GM23248 (cell line): Measurements from ENCODE around the gene INTS4. TPM values are rescaled to one million over a fixed set of nuclear protein-coding genes. Genes with fewer than 3 reads are reported as not detected.

Experiments used
- DNase-seq: peaks from one replicate; pipeline ENCODE4 v3.0.0-alpha.2; 2015
- H2AFZ ChIP-seq: fragments of 200-600 bp; sonication (generic); 2 replicates; pipeline ENCODE4 v1.6.1; 2016; ENCODE audit warnings: antibody characterized with exemption
- H3F3A ChIP-seq: fragments of 200-600 bp; sonication (generic); 2 replicates; pipeline ENCODE4 v1.6.1; 2016; ENCODE audit warnings: mild to moderate bottlenecking, antibody characterized with exemption, mixed run types; ENCODE audit not compliant: insufficient read depth
- H3K27ac ChIP-seq: fragments of 200-600 bp; sonication (generic); 2 replicates; pipeline ENCODE4 v1.5.1; 2016; ENCODE audit warnings: mild to moderate bottlenecking
- H3K27me3 ChIP-seq: fragments of 200-600 bp; sonication (generic); replicated peaks from 2 replicates; pipeline ENCODE4 v1.6.1; 2016; ENCODE audit warnings: mild to moderate bottlenecking; ENCODE audit not compliant: insufficient read depth
- H3K36me3 ChIP-seq: fragments of 200-600 bp; sonication (generic); 2 replicates; pipeline ENCODE4 v1.6.1; 2016; ENCODE audit warnings: low read depth, mild to moderate bottlenecking
- H3K4me1 ChIP-seq: fragments of 200-600 bp; sonication (generic); 2 replicates; pipeline ENCODE4 v1.6.1; 2016; ENCODE audit warnings: mild to moderate bottlenecking; ENCODE audit not compliant: insufficient read depth
- H3K4me2 ChIP-seq: fragments of 200-600 bp; sonication (generic); one replicate; pipeline ENCODE4 v1.6.1; 2016; ENCODE audit warnings: mild to moderate bottlenecking; ENCODE audit not compliant: unreplicated experiment
- H3K4me3 ChIP-seq: fragments of 200-600 bp; sonication (generic); 2 replicates; pipeline ENCODE4 v1.5.1; 2016; ENCODE audit warnings: mild to moderate bottlenecking
- H3K79me2 ChIP-seq: fragments of 200-600 bp; sonication (generic); 2 replicates; pipeline ENCODE4 v1.6.1; 2016; ENCODE audit warnings: mild to moderate bottlenecking; ENCODE audit not compliant: insufficient read depth
- H3K9ac ChIP-seq: fragments of 200-600 bp; sonication (generic); 2 replicates; pipeline ENCODE4 v1.6.1; 2016; ENCODE audit warnings: mild to moderate bottlenecking
- H3K9me2 ChIP-seq: fragments of 200-600 bp; sonication (generic); 2 replicates; pipeline ENCODE4 v1.6.1; 2016; ENCODE audit warnings: mixed run types, mild to moderate bottlenecking, moderate library complexity; ENCODE audit not compliant: insufficient read depth
- H3K9me3 ChIP-seq: fragments of 200-600 bp; sonication (generic); one replicate; pipeline ENCODE4 v1.6.1; 2017; ENCODE audit warnings: low read depth
- H4K20me1 ChIP-seq: fragments of 200-600 bp; sonication (generic); 2 replicates; pipeline ENCODE4 v1.6.0; 2016; ENCODE audit not compliant: insufficient read depth
- EZH2 ChIP-seq: fragments of 200-600 bp; sonication (generic); IDR thresholded peaks from 2 replicates; pipeline ENCODE4 v1.6.1; 2018; ENCODE audit warnings: antibody characterized with exemption, mild to moderate bottlenecking; ENCODE audit not compliant: insufficient read depth, poor library complexity, severe bottlenecking
- EZH2phosphoT487 ChIP-seq: fragments of 200-600 bp; sonication (generic); IDR thresholded peaks from 2 replicates; pipeline ENCODE4 v1.6.1; 2018; ENCODE audit warnings: antibody characterized with exemption, moderate library complexity, mild to moderate bottlenecking, low read depth; ENCODE audit not compliant: insufficient read depth
- WGBS, 2 experiments: methylation state at CpG; one replicate each; pipeline ENCODE4 v1.1.6; 2015 to 2017; ENCODE audit warnings: low lambda C conversion rate in 2 of 2, low coverage in 1 of 2; ENCODE audit errors: missing lambda C conversion rate in 2 of 2; 5-methylcytosine and 5-hydroxymethylcytosine counted together
- in situ Hi-C: fragments of 300-500 bp; cut with MboI; formaldehyde crosslinking; loops from 2 replicates; pipeline ENCODE4 v1.15.0; 2020
- polyA plus RNA-seq: library from polyadenylated mRNA; unstranded; fragments of >200 nt; fragmentation: Nextera tagmentation; extraction: Ambion mirVana; gene quantifications from 2 replicates; pipeline ENCODE4 v1.2.1, GENCODE V29; 2016
- total RNA-seq: library from RNA; depleted of rRNA; stranded (reverse); fragments of >200 nt; shearing (Covaris generic); gene quantifications from 2 replicates; pipeline ENCODE4 v1.2.3, GENCODE V29; 2014

Gene INTS4
- total and polyA plus RNA-seq, 2 experiments from 2014 or later, result 25.8 to 29.3 TPM

GRCh38 chr11:78027759-78028158 lies 33.3 kb upstream of the INTS4 start:
- TF ChIP-seq EZH2phosphoT487, result no peak
- TF ChIP-seq EZH2, result no peak
- in situ Hi-C loops, result no loop called here
- Histone ChIP-seq H3F3A (no peaks in the 10 kb centered on the region), H3K4me3 (no peak overlapping the region), H3K9ac (no peak overlapping the region), H3K4me2 (no peak overlapping the region), H3K4me1 (peaks cover 8% of the 10 kb centered on the region), H3K27me3 (no peaks in the 10 kb centered on the region), H4K20me1 (no peaks in the 10 kb centered on the region), H2AFZ (no peak overlapping the region), H3K9me3 (no peaks in the 10 kb centered on the region), H3K79me2 (no peaks in the 10 kb centered on the region), H3K27ac (no peak overlapping the region), H3K9me2 (no peaks in the 10 kb centered on the region), H3K36me3 (no peaks in the 10 kb centered on the region)
- 83 to 86% methylated on average over 2 of the region's 2 CpGs for WGBS, 2 experiments
- DNase-seq, result no peak

- TF ChIP-seq EZH2phosphoT487, result no peak
- TF ChIP-seq EZH2, result no peak
- Histone ChIP-seq H3K79me2 (no peaks in the 10 kb centered on the region), H3K36me3 (no peaks in the 10 kb centered on the region), H3K27ac (no peak overlapping the region), H3K4me3 (no peak overlapping the region), H4K20me1 (no peaks in the 10 kb centered on the region), H2AFZ (no peak overlapping the region), H3K9me3 (no peaks in the 10 kb centered on the region), H3K4me1 (peaks cover under 1% of the 10 kb centered on the region; the same call in 1 of the 2 replicates), H3F3A (no peaks in the 10 kb centered on the region), H3K9me2 (no peaks in the 10 kb centered on the region), H3K9ac (no peak overlapping the region), H3K27me3 (no peaks in the 10 kb centered on the region), H3K4me2 (no peak overlapping the region)
- no peak for DNase-seq
- in situ Hi-C loops, result no loop called here
Observed at GRCh38 chr11:78025378-78025777, 30.9 kb upstream of the INTS4 start.

GRCh38 chr11:78023426-78023825 lies 29.0 kb upstream of the INTS4 start:
- Histone ChIP-seq H3K9me2 (no peaks in the 10 kb centered on the region), H3K27ac (no peak overlapping the region), H3K36me3 (no peaks in the 10 kb centered on the region), H3K27me3 (no peaks in the 10 kb centered on the region), H3K4me2 (peak overlapping the region; percentile 62), H2AFZ (peak overlapping the region; percentile 72), H4K20me1 (no peaks in the 10 kb centered on the region), H3K4me1 (no peaks in the 10 kb centered on the region), H3K9ac (no peak overlapping the region), H3K79me2 (no peaks in the 10 kb centered on the region), H3F3A (no peaks in the 10 kb centered on the region), H3K9me3 (no peaks in the 10 kb centered on the region), H3K4me3 (peak overlapping the region; percentile 64)
- TF ChIP-seq EZH2phosphoT487 (no peak), EZH2 (no peak)
- 81% methylated on average over 7 of the region's 7 CpGs for WGBS, 2 experiments
- DNase-seq, result no peak
- in situ Hi-C loops, result no loop called here

- no peak within 1 kb of the TSS for H3K27ac ChIP-seq
- H3F3A ChIP-seq, result no peaks in the 10 kb centered on the region
- in situ Hi-C loops, result no loop called here
- no peaks in the 10 kb centered on the region for H3K79me2 ChIP-seq
- H2AFZ ChIP-seq, result peak within 1 kb of the TSS; percentile 72
- no peaks in the 10 kb centered on the region for H3K4me1 ChIP-seq
- H3K36me3 ChIP-seq, result no peaks in the 10 kb centered on the region
- peak within 1 kb of the TSS; percentile 37 for H3K9ac ChIP-seq
- WGBS, 2 experiments, result 22 to 23% methylated on average over 24 to 30 of the region's 37 CpGs
- H3K4me3 ChIP-seq, result peak within 1 kb of the TSS; percentile 64
- peak; percentile 34 for DNase-seq
- H4K20me1 ChIP-seq, result no peaks in the 10 kb centered on the region
- H3K4me2 ChIP-seq, result peak within 1 kb of the TSS; percentile 62
- no peaks in the 10 kb centered on the region for H3K9me2 ChIP-seq
- H3K27me3 ChIP-seq, result no peaks in the 10 kb centered on the region
- TF ChIP-seq EZH2phosphoT487 (no peak), EZH2 (no peak)
- no peaks in the 10 kb centered on the region for H3K9me3 ChIP-seq
Observed at GRCh38 chr11:78022397-78023396, 28.2 kb upstream of the INTS4 start, which contains the start of gene KCTD14. KCTD14 (minus strand) TSS chr11:78023276; CDS start chr11:78023249, 27 bp downstream.

- in situ Hi-C loops, result no loop called here
- H3K9me2 ChIP-seq, result no peaks in the 10 kb centered on the region
- no peak overlapping the region for H3K9ac ChIP-seq
- H3K4me3 ChIP-seq, result no peak overlapping the region
- no peaks in the 10 kb centered on the region for H3K4me1 ChIP-seq
- H3K27me3 ChIP-seq, result no peaks in the 10 kb centered on the region
- H3K4me2 ChIP-seq, result no peak overlapping the region
- TF ChIP-seq EZH2, result no peak
- no peak for TF ChIP-seq EZH2phosphoT487
- H3K9me3 ChIP-seq, result no peaks in the 10 kb centered on the region
- no peak for DNase-seq
- no peaks in the 10 kb centered on the region for H4K20me1 ChIP-seq
- H3K36me3 ChIP-seq, result no peaks in the 10 kb centered on the region
- H2AFZ ChIP-seq, result no peak overlapping the region
- no peaks in the 10 kb centered on the region for H3K79me2 ChIP-seq
- no peak overlapping the region for H3K27ac ChIP-seq
- H3F3A ChIP-seq, result no peaks in the 10 kb centered on the region
- 80 to 90% methylated on average over 6 of the region's 6 CpGs for WGBS, 2 experiments
Observed at GRCh38 chr11:78021611-78022010, 27.1 kb upstream of the INTS4 start.
